Muscle of back (tissue), 11 donors: ENCODE data around the gene ACTRT2. TPM values are rescaled to one million over a fixed set of nuclear protein-coding genes. Genes with fewer than 3 reads are reported as not detected.

Source experiments
- DNase-seq, 3 donors: peaks; one replicate each; pipeline versions ENCODE4 v3.0.0 to v3.0.0-alpha.2; 2013
- polyA plus RNA-seq, 10 donors: library from polyadenylated mRNA; unstranded; fragments of 120-200 nt; gene quantifications; one replicate each; pipeline ENCODE4 v1.2.1, GENCODE V29; 2013; ENCODE audit not compliant: insufficient read length in 10 of 10

Gene ACTRT2
- polyA plus RNA-seq, 10 donors = not detected

- DNase-seq = no peak
Measured at GRCh38 chr1:2983706-2984398, 37.4 kb upstream of the ACTRT2 start.

GRCh38 chr1:2984399-2985061 is 36.7 kb upstream of the ACTRT2 start:
- DNase-seq = no peak

- peak; percentile 66 to 88 (median 77) for DNase-seq
Measured at GRCh38 chr1:2985067-2985561, 36.2 kb upstream of the ACTRT2 start.

DNA sequence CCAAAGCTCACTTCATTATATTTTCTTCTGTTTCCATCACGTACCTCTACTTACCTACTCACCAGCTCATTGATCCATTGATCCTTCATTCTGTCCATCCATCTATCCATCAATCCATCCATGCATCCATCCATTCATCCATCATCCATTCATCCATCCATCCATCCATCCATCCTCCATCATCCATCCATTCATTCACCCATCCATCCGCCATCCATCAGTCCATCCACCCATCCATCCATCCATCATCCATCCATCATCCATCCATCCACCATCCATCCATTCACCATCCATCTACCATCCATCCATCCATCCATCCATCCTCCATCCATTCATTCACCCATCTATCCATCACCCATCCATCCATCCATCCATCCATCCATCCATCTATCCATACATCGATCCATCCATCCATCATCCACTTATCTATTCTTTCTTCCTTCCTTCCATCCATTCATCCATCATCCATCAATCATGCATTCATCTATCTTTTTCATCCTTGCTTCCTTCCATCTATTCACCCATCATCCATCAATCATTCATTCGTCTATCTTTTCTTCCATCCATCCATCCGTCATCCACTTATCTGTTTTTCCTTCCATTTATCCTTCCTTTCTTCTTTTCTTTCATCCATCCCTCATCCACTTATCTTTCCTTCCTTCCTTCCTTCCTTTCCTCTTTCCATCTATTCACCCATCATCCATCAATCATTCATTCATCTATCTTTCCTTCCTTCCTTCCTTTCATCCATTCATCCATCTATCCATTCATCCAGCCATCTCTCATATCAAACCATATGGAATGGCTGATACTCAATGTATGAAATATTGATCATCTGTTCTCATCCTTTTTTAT is 35.3 kb upstream of the ACTRT2 start:
- DNase-seq = no peak

DNA sequence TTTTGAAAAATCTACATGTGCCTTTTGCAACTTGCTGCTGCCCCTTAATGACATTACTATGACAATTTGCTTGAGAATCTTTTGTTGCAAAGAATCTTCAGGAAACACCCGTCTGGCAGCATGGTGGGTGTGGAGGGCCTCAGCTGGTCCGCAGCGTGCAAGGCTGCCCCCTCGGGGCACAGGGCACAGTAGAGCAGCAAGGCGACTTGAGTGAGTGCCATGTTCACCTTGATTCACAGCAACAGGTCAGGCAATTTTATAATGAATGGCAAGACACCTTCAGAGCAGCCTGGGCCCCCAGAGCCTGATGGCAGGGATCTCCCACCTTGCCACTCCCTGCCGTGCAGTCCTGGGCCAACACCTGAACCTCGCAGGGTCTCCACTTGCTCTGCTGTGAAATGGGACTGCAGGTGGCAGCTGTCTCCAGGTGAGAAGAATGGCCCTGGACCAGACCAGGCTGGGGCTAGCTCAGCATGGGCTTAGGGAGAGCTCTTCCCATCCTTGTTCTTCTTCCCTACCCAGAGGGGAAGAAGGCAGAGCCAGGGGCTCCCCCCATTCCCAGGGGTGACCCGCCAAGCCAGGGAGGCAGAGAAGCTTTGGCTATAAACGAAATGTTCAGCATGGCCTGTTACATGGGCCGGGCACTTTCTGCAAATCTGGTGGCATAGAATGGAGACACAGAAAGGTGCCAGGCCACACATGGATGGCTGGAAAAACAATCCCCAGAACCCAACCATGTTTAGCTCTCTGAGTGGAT is 34.5 kb upstream of the ACTRT2 start:
- no peak for DNase-seq

DNA sequence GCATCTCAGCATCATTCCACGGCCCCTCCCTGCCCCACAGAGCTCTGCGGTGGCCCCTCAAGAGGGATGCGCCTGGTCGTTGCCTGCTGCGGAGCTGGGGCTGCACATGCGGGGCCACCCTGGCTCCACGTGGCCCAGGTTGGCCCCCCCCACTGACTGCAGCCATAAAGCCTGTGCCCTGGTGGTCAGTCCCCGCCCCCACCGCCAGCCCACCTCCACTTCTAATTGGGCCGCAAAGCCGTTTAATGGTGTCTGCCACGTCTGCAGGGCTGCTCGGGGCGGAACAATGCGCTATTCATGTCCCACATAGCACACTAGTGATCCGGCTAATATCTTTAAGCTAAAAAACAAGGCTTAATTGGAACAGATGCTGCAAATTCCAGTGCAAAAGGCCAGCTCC is 33.5 kb upstream of the ACTRT2 start:
- peak in 1 of 3 donors; percentile 32 for DNase-seq

DNA sequence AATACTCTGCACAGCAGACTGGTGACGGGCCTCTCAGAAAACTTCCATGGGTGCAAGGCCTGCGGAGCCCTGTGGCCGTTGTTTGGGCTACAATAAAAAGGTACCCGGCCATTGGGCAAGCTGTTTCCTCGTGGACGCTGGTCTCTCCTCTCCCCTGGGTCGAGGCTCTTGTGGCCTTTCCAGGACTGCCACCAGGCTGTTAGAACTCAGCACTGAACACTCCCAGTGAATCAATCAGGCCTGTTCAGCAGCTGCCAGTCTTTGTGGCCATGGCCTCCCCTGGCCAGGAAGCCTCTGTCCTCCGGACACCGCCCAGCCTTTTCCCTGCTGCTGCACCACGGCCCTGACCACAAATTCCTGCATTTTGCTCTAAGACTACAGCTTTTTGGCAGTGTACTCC is 33.0 kb upstream of the ACTRT2 start:
- peak in 1 of 3 donors; percentile 26 for DNase-seq

DNA sequence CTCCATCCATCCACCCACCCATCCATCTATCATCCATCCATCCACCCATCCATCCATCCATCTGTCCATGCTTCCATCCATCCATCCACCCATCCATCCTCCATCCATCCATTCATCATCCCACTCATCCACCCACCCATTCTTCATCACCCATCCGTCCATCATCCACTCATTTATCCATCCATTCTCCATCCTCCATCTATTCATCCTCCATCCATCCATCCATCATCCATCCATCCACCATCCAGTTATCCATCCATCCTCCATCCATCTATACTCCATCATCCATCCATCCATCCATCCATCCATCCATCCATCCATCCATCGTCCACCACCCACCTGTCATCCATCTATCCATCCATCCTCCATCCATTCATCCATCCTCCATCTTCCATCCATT is 32.1 kb upstream of the ACTRT2 start:
- DNase-seq = no peak

- DNase-seq = no peak
Measured at GRCh38 chr1:2989976-2990375, 31.3 kb upstream of the ACTRT2 start.

DNA sequence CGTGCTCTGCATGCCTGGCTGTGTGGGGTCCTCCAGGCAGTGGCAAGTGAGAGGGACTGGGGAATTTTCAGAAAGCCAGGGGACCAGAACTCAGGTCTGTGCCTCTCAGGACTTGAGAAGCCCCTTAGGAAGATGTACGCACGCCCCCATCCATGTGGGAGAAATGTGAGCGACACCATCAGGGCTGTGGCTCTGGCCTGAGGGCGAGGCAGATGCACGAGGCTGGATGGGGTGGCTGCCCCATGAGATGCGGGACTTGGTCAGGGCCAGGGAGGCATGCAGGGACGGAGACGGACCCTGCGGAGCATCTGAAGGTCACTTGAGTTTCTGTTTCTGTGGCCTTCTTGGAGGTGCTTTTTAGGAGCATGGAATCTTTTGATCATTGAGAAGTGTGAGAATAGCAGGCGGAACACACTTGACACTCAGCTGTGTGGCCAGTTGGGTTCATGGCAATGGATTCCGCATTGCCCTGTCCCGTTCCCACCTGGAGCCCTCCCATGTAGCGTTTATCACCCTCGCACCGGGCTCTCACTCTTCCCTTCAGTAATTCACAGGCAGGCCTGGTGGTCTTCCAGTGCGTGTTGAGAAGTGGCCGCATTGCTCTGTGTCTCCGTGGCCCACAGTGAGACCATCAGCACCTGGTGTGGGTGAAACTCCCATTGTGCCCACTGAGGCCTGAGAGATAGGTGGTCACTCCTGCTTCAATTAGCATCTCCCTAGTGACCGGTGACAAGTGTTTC is 30.7 kb upstream of the ACTRT2 start:
- DNase-seq = no peak

- no peak for DNase-seq
Measured at GRCh38 chr1:2991753-2992495, 29.3 kb upstream of the ACTRT2 start.

- no peak for DNase-seq
Measured at GRCh38 chr1:2998503-2999100, 22.7 kb upstream of the ACTRT2 start.

GRCh38 chr1:2999138-2999537 is 22.1 kb upstream of the ACTRT2 start:
- DNase-seq = no peak

GRCh38 chr1:2999571-2999970 is 21.7 kb upstream of the ACTRT2 start:
- DNase-seq = no peak

DNA sequence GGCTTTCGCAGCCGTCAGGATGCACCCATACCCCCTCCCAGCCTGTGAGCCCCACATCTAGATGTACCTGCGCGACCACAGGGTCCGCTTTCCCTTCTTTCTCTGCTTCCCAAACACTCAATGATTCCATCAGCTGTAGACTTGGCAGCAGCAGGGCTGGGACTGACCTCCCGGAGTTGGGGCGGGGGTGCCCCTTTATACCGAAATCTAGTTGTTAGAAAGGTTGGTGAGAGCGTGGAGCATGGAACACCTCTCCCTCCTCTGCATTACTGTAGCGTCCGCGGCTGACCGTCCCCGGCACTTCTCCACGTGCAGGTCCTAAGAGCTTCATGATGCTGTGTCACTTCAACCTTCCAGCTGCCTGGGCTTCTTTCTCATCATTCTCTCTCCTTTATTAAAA is 21.1 kb upstream of the ACTRT2 start:
- DNase-seq = no peak

- no peak for DNase-seq
Measured at GRCh38 chr1:3000671-3001470, 20.4 kb upstream of the ACTRT2 start.

- DNase-seq = no peak
Measured at GRCh38 chr1:3001471-3002348, 19.6 kb upstream of the ACTRT2 start.
